GM19351 (cell line): ENCODE results near the gene VWA7.

Source experiments
- ATAC-seq: cut with Tn5 transposase; IDR thresholded peaks from one replicate; pipeline ENCODE4 v1.9.1; 2021; ENCODE audit warnings: mild to moderate bottlenecking, moderate library complexity; ENCODE audit not compliant: unreplicated experiment

The VWA7 gene

DNA sequence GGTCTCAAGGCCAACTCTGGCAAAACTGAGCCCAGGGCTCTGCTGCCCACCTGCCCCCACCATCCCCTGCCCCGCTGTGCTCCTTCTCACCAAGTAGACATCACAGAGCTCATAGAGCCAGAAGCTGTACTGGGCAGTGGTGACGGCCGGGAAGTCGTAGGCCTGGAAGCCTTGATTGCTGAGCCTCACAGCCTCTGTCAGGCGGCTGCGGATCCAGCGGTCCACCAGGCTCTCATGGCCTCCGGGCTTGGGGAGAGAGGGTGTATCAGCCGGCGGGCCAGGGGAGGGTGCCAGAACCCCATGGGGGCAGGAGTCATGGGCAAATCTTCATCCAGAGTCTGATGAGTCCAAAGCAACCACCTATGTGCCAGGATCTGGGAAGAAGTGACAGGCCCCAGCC is 2.8 kb upstream of the VWA7 start:
- ATAC-seq = no peak

DNA sequence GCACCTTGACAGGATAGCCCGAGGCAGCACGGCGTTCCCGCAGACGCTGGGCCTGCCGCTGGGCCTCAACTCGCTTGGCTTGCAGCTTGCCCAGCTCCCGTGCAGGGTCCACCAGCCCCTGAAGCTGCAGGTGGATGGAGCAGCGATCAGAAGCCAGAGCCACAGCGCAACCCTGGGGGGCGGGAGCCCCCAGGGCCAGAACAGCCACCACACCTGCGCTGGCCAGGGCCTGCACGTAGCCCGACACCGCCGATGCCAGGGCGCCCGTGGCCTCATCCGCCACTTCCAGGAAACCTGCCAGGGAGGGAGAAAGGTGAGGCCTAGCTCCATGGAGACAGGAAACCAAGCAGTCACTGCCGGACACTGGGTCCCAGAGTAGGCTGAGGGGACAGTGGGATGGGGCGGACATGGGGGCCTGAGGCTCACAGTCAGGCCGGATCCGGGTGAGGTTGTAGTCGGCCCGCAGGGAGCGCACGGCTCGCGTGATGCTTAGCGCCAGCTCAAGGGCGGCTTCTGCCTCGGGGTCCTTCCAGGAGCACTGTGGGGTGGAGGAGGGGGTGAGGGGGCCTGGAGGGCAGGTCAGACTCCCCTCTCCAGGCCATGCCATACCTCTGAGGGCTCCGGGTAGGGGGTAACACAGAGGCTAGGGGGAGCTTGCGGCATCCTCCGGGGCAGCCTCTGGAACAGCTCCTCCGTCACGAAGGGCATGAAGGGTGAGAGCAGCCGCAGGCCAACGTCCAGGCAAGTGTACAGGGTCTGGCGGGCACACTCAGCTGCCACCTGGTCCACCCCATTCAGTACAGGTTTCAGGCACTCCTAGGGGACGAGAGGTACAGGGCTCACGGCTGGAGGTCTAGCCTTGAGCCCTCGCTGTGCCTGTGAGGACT is 2.1 kb upstream of the VWA7 start:
- ATAC-seq = no peak

DNA sequence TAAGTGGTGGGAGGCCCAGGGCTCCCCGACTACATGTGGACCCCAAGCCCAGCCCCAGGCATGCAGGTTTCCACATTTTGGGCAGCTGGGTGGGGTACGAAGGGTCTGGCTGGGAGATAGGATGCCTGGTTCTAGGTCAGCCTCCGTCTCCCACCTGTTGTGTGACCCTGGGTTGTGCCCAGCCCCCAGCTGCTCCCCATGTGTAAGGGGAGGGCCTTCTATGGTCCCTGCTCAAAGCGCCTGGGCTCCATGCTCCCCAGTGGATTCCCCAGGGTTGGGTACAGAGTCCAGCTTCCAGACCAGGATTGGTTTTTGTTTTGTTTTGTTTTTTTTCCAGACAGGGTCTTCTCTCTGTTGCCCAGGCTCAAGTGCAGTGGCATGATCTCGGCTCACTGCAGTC is 1.1 kb upstream of the VWA7 start:
- ATAC-seq = no peak

DNA sequence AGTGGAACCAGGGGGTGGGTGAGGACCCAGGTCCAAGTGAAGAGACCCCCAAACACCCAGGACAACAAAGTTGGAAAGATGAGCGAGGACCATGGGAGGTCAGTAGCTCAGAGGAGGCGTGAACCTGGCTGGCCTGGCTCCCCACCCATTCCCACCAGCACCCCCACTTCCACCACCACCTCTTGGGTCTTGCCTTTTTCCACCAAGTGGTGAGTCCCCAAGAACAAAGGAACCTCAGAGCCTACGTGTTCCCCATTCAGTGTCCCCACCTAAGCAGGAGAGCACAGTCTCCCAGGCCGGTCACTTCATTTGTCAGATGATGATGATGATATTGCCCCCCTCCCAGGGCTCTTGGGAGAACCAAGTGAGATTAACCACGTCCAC is 531 bp upstream of the VWA7 start:
- ATAC-seq = no peak

DNA sequence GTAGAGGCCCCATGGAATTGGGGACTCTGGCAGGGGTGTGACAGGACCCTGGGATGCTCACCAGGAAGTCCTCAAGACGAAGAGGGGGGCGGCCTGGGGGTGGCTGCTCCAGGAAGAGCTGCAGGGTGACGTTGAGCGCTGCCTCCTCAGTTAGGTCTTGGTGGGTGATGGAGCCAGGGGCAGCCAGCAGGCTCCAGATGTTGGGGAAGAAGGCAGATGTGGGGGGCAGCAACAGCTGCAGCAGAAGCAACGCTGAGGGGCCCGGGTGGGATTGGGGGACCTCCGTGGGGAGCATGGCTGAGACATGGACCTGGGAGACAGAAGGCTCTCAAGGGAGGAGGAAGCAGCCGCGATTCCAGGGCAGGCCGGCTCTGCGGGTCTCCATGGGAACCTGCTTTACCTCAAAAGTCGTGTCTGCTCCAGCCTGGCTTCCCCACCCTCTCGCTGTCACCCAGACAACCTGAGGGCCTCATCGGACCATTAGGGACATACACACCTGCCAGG is 591 bp downstream of the VWA7 start:
- ATAC-seq = no peak

DNA sequence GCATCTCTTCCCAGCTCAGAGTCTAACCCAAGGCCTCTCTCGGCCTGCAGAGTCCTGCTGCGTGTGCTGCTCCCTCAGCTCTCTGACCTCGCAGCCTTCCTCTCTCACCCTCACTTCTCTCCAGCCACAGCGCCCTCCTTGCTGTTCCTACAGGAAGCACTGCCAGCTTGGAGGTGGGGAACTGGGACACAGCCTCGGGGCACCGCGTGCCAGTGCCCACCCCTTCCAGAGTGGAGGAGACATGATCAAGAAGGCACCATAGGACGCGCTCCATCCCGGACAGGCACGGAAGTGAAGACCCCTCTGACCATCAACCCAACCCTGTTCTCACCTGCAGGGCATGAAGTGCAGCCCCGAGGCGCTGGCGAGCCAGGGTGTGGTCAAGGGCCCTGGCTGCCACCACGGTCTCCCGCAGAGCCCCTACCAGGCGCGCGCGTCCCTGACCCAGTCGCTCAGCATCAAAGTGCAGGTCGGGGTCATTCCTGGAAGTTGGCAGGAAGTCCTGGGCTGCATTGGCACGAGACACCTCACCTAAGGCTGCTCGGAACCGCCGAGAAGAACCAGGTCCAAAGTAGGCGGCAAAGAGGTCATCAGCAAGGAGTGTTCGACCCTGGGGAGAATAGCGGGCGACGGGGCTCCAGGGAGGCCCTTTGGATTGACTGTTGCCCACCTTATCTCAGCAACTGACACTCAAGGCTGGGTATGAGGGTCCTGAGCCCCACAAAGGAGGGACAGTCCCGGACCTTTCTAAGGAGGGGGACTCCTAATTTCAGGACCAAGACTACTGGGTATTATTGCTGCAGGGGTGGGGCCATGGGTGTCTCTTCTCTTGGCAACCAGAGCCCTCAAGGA is 1.3 kb downstream of the VWA7 start:
- no peak for ATAC-seq

DNA sequence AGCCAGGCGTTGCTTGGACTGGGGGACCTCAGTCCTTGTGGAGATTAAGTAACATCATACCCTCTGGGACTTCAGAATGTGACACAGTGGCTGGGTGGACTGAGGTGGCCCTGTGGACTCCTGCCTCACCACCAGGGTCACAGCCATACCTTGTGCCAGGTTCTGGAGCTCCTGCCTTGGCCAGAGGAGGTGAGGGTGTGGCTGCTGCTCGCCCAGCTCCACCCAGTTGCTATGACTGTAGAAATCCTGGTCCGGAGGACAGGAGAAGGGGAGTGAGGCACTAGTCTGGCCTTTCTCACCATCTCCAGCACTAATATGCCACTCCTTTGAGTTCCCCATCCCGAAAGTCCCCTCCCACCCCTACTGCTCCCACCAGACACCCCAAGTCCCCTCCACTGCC is 1.9 kb downstream of the VWA7 start:
- no peak for ATAC-seq

DNA sequence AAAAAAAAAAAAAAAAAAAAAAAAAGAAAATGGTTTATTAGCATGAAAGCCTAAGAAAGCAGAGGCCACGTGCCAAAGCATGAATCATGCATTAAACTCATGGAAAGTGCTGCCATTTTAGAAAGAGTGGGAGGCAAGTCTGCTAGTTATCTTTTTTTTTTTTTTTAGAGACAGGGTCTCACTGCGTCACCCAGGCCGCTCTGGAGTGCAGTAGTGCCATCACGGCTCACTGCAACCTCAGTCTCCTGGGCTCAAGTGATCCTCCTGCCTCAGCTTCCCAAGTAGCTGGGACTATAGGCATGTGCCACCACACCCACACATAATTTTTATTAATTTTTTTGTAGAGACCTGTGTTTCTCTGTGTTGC is 5.2 kb downstream of the VWA7 start:
- no peak for ATAC-seq

DNA sequence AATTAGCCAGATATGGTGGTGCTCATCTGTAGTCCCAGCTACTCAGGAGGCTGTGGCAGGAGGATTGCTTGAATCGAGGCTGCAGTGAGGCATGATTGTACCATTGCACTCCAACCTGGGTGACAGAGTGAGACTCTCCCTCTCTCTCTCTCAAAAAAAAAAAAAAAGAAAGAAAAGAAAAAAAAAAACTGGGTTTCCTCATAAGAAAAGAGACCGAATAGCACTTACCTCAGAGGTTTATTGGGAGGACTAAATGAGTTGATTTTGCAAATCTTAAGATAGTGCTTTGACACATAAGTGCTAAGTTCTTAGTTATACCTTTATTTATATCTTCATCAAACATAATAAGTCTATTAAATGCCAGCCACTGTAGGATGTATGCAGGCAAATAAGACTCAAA is 6.3 kb downstream of the VWA7 start:
- ATAC-seq = no peak

DNA sequence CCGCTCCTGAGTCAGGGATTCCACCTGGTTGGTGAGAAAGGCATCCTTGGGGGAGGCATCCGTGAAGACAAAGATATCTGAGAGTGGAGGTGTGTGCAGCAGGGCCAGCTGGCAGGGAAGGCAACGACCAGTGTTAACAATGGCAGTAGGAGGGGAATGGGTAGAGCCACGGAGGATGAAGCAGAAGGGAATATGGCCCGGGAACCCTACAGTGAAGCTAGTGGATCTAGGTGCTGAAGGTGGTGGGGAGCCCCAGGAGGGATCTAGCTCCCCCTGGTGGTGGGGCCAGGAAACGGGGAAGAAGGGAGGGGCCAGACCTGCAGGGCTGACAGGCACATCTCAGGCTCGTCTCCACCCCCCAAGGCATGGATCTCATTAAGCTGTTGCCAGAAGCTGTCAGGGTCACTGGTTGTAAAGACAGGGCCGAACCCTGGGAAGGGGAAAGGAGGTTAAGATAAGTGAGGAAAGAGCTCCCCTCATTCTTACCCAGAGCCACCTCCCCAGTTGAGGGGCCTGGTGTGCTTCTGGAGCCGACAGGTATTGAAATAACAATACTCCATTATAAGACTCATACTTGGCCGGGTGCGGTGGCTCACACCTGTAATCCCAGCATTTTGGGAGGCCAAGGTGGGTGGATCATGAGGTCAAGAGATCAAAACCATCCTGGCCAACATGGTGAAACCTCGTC is 7.3 kb downstream of the VWA7 start:
- no peak for ATAC-seq

DNA sequence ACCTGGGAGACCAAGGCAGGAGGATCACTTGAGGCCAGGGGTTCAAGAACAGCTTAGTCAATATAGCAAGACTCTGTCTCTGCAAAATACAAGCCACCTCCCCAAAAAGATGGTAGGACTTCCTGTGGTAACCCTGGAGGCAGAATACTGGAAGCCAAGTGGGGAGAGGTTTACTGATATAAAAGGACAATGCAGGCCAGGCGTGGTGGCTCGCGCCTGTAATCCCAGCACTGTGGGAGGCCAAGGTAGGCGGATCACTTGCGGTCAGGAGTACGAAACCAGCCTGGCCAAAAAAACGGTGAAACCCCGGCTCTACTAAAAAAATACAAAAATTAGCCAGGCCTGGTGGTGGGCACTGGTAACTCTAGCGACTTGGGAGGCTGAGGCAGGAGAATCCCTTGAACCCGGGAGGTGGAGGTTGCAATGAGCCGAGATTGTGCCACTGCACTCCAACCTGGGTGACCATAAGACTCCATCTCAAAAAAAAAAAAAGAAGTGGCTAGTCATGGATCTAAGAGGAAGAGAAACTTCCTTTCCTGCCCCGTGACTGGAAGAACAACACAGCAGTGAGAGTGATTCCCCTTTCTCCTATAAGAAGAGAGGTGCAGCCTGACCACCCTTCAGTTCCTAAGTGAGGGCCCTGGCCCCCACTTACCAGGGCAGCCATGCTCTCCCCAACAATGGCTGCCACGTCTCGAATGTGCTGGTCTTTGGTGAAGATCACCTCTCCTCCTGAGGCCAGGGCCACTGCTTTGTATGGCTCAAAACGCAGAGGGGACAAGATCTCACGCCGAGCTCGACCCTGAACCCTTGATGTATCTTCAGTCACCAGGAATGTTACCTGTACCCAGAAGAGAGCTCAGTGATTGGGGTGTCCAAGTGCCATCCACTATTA is 8.5 kb downstream of the VWA7 start:
- no peak for ATAC-seq

DNA sequence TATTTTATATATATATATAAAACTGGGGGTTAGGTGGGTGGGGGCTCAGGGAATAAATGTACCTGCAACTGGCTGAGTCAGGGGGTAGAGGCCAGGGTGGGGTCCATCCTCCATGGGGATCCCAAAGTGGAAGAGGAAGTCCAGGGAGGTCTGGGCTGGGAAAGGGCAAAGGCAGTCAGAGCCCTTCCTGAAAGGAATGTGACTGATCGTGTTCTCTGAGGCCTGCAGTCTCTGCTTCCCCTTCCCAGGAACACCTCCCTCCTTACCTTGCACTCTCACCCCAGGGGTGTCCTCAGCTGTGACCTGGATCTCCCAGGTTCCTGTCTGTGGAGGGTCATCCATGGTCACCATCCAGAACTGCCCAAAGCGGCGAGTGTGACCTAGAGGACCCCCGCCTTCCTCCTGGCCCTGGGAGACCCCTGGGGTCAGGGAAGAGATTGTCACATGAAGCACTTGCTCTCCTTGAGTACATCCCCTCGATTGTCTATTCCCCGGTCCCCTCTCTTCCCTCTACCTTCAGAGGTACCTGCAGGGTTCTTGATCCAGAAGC is 10.0 kb downstream of the VWA7 start:
- ATAC-seq = no peak

DNA sequence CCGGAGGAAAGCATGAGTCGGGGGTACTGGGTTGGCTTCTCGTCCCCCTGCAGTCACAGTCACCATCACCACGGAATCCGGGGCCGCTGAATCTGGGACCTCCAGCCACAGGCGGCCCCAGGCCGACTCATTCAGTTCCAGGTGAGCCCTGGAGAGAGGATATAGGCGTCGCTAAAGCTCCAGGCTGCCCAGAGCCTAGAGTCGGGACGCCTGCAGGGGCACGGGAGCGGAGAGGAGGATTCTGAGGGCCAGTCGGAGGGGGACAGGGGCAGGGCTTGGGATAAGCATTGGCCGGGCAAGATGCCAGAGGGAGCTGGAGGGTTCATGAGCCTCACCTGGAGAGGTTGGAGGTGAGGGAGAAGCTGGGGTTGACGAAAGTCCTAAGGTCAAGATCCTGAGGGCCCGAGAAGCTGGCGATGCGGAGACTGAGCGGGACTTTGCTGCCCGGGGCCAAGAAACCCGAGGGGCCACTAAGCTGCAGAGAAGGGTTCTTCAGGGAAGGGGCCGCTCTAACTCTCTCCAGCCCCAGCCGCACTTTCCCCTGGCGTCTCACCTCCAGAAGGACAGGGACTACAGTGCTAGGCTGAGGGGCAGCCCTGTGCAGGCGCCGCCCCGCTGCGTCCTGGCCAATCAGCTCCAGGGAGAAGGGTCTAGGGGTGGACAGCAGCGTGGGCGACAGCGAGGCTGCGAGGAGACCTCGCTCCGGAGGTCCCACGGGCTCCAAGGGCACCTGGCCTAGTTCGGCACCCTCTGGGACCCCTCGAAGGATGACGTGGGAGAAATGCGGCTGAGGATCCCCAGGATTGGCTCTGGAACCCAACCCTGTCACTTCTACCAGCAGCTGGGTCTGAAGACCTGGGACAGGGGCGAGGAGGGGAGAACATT is 11.0 kb downstream of the VWA7 start:
- ATAC-seq = no peak

DNA sequence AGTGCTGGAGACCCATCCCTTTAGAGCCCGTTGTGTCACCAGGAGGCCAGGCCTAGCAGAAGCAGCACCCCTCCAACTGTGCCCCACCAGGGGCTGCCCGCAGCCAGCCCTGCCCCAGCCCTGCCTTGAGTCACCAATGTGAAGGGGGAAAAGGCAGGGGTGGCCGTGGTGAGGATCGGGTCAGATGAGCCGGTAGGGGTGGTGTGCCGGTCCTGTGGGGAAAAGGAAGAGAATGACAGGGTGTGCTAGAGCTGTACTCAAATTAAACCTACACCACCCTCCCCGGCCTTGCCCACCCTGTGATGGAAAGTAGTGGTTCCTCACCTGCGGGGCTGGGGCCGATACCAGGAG is 11.6 kb downstream of the VWA7 start:
- no peak for ATAC-seq

DNA sequence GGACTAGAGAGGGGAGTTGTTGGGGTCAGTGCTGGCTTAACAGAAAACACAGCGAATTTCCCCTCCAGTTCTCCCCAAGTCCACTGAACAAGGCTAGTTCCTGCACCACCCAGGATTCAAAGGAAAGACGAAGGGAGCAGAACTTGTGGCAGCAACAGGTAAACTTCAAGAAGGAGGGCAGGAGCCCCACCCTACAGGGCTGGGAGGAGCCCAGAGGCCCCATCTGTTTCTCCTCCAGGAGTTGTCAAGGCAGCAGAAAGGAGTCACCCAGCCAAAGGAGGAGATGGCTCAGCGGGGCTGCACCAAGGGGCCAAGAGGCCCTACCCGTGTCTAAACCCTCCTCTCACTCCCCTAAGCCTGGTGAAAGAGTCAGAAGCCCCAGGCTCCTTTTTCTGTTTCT is 12.9 kb downstream of the VWA7 start:
- ATAC-seq = no peak

DNA sequence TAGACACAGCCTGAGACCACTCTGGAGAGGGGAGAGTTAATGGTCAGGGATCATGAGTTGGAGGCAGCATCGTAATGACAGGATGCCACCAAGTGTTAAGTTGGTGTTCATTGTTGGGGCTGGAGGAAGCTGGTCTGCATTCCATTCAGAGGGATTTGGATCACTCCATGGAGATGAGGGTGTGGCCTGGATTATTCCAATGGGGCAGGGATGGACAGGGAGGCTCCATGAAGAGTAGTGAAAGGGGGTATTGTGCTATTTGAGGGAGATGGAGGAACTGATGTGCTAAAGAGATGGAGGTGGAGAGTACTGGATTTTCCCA is 13.5 kb downstream of the VWA7 start:
- ATAC-seq = no peak

DNA sequence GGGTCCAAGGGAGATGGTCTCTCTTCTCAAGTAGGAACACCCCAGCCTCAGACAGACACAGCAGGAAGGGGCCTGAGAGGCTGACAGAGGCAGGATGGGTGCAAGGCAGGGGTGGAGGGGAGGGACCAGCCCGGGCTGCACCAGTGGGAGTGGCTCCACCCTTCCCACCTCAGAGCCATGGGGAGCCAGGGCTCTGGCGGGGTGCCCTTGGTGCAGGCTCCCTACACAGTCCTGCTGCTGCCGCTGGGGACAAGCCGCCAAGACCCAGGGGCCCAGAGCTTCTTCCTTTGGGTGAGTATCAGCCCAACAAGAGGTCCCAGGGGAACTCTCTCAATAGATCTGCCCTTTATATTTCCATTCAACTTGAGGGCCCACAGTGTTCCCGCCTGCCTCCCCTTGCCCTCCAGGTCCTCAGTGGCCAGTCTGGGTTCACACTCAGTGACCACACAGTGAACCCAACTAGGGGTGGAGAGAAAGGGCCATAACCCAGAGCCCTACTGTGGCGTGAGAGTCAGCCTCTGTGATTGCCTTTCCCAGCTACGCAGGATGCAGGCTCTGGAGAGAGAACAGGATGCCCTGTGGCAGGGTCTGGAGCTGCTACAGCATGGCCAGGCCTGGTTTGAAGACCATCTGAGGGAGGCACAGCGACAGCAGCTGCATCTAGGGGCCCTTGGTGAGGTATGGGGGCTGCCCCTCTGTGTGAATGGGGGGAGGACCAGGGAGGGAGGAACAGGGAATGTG is 14.1 kb downstream of the VWA7 start:
- ATAC-seq = no peak

DNA sequence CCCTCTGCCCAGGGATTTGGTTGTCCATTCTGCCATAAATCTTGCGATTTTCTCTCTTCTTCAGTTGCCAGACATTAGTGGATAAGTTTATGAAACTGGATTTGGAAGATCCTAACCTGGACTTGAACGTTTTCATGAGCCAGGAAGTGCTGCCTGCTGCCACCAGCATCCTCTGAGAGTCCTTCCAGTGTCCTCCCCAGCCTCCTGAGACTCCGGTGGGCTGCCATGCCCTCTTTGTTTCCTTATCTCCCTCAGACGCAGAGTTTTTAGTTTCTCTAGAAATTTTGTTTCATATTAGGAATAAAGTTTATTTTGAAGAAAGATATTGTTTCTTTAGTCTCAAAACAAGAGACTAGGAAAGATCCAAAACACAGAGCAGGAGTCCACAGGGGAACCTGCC is 14.8 kb downstream of the VWA7 start, which contains the start of gene SAPCD1:
SAPCD1 (plus strand) TSS at position 301 of the 400 bp plus-strand sequence. CDS start 399 bp downstream, outside the sequence.
- no peak for ATAC-seq

DNA sequence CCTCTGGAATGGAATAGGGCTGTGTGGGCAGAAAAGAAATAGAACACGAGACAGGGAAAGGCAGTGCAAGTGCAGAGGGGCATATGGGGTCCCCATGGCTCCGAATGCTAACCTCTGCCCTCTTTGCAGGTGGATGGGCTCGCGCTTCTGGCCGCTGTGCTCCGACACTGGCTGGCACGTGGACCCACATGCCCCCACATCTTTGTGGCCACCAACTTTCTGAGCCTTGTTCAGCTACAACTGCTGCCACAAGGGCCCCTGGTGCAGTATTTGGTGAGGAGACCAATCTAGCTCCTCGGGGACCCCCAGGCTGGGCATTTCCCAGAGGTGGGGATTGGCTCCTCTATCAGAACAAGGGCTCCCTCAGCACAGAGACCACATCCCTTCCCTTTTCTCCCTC is 15.8 kb downstream of the VWA7 start:
- ATAC-seq = no peak
